ENCODE data around the gene ARHGAP40. TPM values are rescaled to one million over a fixed set of nuclear protein-coding genes. Genes with fewer than 3 reads are reported as not detected.

The ARHGAP40 gene
- total and polyA plus RNA-seq, 2 of the 13 experiments (the other 11 are each of a cell fraction or from before 2014, with no cell fraction given): 0.75 to 2.1 TPM

GRCh38 chr20:38692436-38693411 lies 91.1 kb downstream of the ARHGAP40 start (continued):
- TF ChIP-seq POGZ (CRISPR knock-in tag; IDR thresholded peaks at IDR 0.05): no peak
- TF ChIP-seq, protein P1, sequence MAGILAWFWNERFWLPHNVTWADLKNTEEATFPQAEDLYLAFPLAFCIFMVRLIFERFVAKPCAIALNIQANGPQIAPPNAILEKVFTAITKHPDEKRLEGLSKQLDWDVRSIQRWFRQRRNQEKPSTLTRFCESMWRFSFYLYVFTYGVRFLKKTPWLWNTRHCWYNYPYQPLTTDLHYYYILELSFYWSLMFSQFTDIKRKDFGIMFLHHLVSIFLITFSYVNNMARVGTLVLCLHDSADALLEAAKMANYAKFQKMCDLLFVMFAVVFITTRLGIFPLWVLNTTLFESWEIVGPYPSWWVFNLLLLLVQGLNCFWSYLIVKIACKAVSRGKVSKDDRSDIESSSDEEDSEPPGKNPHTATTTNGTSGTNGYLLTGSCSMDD (CRISPR knock-in tag; IDR thresholded peaks at IDR 0.05): no peak
- TF ChIP-seq ELF4 (CRISPR knock-in tag; IDR thresholded peaks at IDR 0.05; ENCODE audit: borderline replicate concordance): no peak
- peak; percentile 75 for TF ChIP-seq NCOA2 (CRISPR knock-in tag; IDR thresholded peaks at IDR 0.05)
- TF ChIP-seq ZNF558 (CRISPR knock-in tag; IDR thresholded peaks at IDR 0.05; ENCODE audit: borderline replicate concordance): peak; percentile 84; the same call in 1 of the 2 replicates
- TF ChIP-seq ZNF260 (CRISPR knock-in tag; IDR thresholded peaks at IDR 0.05; ENCODE audit: borderline replicate concordance, low read depth): no peak
- TF ChIP-seq ZNF460 (CRISPR knock-in tag; IDR thresholded peaks at IDR 0.05; ENCODE audit: borderline replicate concordance): no peak
- no peak; the same call in 1 of the 2 replicates for TF ChIP-seq ZNF367 (CRISPR knock-in tag; IDR thresholded peaks at IDR 0.05; ENCODE audit: borderline replicate concordance)
- no peak; the same call in 1 of the 2 replicates for TF ChIP-seq PITX1 (CRISPR knock-in tag; IDR thresholded peaks at IDR 0.05)
- no peak; the same call in 1 of the 2 replicates for TF ChIP-seq ZZZ3 (CRISPR knock-in tag; IDR thresholded peaks at IDR 0.05; ENCODE audit: borderline replicate concordance)
- no peak for TF ChIP-seq ZNF10 (CRISPR knock-in tag; IDR thresholded peaks at IDR 0.05; ENCODE audit: borderline replicate concordance, low read depth)
- TF ChIP-seq ZNF138 (CRISPR knock-in tag; IDR thresholded peaks at IDR 0.05; ENCODE audit: low read depth): 0 out of 2 replicates have a peak, but pooled peaks have one; percentile 67
- TF ChIP-seq PBX3 (CRISPR knock-in tag; IDR thresholded peaks at IDR 0.05; ENCODE audit: borderline replicate concordance): no peak
- TF ChIP-seq, protein P2, sequence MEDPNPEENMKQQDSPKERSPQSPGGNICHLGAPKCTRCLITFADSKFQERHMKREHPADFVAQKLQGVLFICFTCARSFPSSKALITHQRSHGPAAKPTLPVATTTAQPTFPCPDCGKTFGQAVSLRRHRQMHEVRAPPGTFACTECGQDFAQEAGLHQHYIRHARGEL (CRISPR knock-in tag; IDR thresholded peaks at IDR 0.05): no peak
- no peak for TF ChIP-seq TBL1XR1 (IDR thresholded peaks at IDR 0.05; ENCODE audit: borderline replicate concordance, low read length, partially characterized antibody)
- no peak for TF ChIP-seq ZNF496 (CRISPR knock-in tag; IDR thresholded peaks at IDR 0.05; ENCODE audit: insufficient replicate concordance)
- TF ChIP-seq, protein P3, sequence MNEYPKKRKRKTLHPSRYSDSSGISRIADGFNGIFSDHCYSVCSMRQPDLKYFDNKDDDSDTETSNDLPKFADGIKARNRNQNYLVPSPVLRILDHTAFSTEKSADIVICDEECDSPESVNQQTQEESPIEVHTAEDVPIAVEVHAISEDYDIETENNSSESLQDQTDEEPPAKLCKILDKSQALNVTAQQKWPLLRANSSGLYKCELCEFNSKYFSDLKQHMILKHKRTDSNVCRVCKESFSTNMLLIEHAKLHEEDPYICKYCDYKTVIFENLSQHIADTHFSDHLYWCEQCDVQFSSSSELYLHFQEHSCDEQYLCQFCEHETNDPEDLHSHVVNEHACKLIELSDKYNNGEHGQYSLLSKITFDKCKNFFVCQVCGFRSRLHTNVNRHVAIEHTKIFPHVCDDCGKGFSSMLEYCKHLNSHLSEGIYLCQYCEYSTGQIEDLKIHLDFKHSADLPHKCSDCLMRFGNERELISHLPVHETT (CRISPR knock-in tag; conservative IDR thresholded peaks at IDR 0.05): peak; percentile 77; the same call in 1 of the 2 replicates
- TF ChIP-seq NKX3-1 (CRISPR knock-in tag; IDR thresholded peaks at IDR 0.05): peak; percentile 88; the same call in 1 of the 2 replicates
- TF ChIP-seq, protein P4, sequence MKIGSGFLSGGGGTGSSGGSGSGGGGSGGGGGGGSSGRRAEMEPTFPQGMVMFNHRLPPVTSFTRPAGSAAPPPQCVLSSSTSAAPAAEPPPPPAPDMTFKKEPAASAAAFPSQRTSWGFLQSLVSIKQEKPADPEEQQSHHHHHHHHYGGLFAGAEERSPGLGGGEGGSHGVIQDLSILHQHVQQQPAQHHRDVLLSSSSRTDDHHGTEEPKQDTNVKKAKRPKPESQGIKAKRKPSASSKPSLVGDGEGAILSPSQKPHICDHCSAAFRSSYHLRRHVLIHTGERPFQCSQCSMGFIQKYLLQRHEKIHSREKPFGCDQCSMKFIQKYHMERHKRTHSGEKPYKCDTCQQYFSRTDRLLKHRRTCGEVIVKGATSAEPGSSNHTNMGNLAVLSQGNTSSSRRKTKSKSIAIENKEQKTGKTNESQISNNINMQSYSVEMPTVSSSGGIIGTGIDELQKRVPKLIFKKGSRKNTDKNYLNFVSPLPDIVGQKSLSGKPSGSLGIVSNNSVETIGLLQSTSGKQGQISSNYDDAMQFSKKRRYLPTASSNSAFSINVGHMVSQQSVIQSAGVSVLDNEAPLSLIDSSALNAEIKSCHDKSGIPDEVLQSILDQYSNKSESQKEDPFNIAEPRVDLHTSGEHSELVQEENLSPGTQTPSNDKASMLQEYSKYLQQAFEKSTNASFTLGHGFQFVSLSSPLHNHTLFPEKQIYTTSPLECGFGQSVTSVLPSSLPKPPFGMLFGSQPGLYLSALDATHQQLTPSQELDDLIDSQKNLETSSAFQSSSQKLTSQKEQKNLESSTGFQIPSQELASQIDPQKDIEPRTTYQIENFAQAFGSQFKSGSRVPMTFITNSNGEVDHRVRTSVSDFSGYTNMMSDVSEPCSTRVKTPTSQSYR (CRISPR knock-in tag; IDR thresholded peaks at IDR 0.05; ENCODE audit: borderline replicate concordance): peak; percentile 72; the same call in 1 of the 2 replicates
- peak; percentile 77 for TF ChIP-seq ZNF781 (CRISPR knock-in tag; IDR thresholded peaks at IDR 0.05; ENCODE audit: borderline replicate concordance, not compliant biosample characterization)
- peak; percentile 90 for TF ChIP-seq ARNT2 (CRISPR knock-in tag; IDR thresholded peaks at IDR 0.05; ENCODE audit: low read depth)
